CD4-positive, alpha-beta T cell treated with Interleukin-15 for 4 hours (primary cell): ENCODE data around the gene WRAP73.

ENCODE experiments used
- DNase-seq: peaks from one replicate; pipeline ENCODE4 v3.0.0-alpha.2; 2020; ENCODE audit warnings: low spot score

The WRAP73 gene

GRCh38 chr1:3668585-3669300 lies 18.8 kb upstream of the WRAP73 start:
- no peak for DNase-seq

DNA sequence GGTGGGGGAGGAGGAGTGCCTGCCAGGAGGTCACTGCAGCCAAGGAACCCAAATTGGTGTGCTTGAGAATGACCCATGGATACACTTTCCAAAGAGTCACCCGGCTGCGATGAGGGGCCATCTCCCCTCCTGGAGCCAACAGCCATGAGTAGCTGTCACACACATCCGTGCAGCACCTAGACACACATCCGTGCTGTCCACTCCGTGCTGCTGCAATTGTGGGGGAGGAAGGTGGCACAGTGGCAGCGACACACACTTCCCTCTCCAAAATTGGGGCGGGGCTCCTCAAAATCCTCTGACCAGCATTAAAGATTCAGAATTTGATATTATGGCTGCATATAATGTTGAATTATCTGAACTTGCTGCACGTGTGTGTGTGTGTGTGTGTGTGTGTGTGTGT lies 18.2 kb upstream of the WRAP73 start:
- DNase-seq: no peak

DNA sequence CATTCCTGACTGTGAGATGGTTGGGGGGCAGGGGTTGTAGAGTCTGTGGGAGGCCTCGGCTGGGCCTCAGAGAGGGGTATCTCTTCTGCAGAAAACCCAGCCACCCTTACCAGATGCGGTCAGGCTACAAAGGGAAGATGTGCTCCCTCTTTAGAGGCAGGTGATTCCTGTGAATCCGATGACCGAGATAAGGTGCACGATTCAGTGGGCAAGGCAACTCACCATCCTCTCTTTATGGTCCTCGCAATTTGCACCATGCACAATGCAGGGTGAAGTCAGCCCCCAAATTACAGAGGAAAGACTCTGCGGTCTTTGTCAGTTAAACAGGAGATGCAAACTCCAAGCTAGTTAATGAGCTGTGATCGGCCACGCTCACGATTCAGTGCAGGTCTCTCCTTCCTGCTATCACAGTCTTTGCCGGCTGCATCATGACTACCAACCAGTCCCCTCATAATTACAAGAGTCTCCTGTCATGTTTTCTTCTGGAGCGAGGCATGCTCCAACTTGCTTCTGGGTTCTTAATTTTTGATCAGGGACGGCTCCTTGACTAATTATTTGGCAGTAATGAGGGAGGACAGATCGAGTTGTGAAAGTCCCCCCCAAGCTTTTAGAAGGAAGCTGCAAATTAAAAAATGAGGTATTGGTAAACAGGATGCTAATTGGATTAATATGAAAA lies 14.9 kb upstream of the WRAP73 start:
- DNase-seq: no peak

- DNase-seq: no peak
Measured at GRCh38 chr1:3663999-3664699, 14.2 kb upstream of the WRAP73 start.

DNA sequence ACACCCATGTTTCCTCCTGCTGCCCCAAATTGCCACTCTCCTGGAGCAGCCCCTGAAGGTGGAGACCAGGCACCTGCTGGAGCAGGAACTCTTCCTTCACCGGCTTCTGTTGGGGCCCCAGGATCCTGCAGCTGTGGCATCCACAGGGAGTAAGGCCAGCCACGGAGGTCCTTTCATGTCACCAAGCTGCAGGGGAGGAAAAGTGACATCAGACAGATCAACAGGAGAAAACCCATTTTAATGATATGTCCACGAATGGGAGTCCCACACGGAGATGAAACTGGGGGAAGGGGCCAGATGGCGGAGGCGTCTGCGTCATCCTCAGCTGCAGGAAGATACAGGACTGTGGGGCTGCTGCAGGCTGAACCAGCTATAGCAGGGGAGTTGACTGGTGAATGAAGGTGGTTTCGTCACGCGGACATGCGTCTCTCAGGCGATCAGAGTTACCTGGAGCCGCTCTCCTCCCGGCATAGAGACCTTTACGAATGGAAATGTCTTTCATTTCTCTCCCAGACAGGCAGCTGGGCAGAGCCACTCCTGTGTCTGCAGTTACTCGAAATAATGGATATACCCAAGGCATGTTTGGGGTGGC lies 12.3 kb upstream of the WRAP73 start:
- no peak for DNase-seq

- no peak for DNase-seq
Measured at GRCh38 chr1:3661631-3662030, 11.7 kb upstream of the WRAP73 start.

DNA sequence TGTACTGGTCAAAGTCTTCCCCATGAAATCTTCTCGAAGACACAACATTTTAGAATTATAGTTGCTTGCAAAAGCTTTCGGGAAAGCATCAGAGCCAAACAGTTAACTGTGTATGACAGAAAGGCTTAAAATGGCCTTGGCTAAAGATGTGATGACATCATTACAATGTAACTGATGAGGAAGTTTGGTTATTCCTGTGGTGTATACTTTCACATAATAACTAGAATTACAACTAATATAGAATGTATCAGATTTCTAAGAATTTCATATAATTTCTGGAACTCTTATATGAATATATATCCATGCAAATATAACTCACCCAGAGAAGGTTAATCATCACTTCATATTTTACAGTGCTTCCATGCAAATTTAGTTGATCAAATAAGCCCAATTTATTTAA lies 10.8 kb upstream of the WRAP73 start:
- no peak for DNase-seq

- no peak for DNase-seq
Measured at GRCh38 chr1:3659093-3659492, 9.2 kb upstream of the WRAP73 start.

- DNase-seq: no peak
Measured at GRCh38 chr1:3658231-3658615, 8.3 kb upstream of the WRAP73 start.

DNA sequence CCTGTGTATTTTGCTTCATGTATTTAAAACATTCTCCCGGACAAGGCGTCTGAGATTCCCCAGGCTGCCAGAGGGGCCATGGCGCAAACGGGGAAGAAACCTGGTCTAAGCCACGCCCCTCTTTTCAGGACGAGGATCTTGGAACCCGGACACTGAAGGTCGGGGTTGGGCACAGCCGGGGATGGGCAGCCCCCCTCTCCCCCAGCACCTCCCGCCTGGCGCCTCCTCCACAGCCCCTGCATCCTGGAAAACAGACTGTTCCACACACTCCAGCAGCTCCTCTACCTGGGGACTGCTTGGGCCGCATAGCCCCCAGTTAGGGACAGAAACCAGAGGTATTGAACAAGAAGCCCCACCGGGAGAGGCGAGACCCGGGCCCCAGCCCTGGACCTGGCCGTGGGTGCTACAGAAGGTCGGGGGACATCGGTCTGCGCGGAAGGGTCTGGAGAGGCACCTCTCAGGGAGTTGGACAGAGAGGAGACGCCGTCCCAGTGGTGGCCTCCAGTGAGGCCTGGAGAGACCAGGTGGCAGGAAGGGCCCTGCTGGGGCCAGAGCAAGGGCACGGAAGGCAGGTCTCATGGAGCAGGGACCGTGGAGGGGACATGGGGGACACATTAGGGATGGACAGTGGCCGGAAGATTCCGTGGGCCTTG lies 7.8 kb upstream of the WRAP73 start:
- DNase-seq: no peak

GRCh38 chr1:3657096-3657475 lies 7.2 kb upstream of the WRAP73 start:
- DNase-seq: no peak

DNA sequence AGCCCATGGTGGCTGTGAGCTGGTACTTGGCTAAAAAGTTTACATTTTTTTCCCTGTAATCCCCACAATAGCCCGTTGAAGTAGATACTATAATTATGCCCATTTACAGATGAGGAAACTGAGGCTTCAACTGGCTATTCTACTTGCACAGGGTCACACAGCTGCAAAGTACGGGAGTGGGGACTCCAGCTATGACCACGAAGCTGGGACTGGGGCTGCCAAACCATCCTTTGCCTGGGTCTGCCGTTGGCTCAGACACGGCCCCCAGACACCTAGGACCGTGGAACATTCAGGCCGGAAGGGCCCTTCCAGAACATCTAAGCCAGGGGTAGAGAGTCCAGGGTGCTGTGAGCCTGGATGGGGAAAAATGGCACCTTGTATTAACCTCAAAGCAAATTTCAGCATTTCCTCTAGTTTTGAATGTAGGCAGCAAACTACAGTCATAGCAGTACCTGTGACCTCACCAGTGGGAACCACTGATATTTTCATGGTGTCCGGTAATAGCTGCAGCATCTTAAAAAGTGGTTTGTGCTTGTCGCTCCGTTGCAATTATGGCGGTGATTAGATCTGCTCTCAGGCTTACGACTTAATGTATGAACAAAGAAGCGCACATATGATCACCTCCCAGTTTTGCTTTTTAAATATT lies 6.7 kb upstream of the WRAP73 start:
- DNase-seq: no peak

DNA sequence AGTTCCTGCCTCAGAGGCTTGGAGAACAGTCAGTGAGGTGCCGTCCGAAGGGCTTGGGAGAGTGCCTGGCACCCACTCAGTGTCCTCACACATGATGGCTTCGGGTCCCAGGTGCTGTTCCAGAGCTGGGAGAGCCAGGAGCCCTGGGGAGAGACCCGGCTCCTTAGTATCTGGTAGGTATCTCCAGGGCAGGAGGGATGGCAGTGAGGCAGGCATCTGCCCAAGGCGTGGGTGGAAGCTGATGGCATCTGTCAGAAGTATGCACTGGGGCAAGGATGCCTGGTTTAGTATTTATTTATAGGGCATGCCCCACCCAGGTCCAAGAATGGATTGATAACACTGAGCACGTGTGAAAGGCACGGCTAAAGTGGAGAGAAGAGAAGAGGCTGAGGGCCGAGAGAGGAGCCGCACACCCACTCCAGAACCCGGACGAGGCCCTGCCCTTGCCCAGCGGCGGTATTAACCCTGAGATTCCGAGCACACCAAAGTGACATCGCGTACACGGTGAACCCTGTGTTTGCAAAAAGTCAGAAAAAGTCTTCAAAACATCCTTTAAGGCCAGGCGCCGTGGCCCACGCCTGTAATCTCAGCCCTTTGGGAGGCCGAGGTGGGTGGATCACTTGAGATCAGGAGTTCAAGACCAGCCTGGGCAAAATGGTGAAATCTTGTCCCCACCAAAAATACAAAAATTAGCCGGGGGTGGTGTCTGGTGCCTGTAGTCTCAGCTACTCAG lies 4.8 kb upstream of the WRAP73 start:
- DNase-seq: no peak

GRCh38 chr1:3653286-3653618 lies 3.3 kb upstream of the WRAP73 start:
- no peak for DNase-seq

DNA sequence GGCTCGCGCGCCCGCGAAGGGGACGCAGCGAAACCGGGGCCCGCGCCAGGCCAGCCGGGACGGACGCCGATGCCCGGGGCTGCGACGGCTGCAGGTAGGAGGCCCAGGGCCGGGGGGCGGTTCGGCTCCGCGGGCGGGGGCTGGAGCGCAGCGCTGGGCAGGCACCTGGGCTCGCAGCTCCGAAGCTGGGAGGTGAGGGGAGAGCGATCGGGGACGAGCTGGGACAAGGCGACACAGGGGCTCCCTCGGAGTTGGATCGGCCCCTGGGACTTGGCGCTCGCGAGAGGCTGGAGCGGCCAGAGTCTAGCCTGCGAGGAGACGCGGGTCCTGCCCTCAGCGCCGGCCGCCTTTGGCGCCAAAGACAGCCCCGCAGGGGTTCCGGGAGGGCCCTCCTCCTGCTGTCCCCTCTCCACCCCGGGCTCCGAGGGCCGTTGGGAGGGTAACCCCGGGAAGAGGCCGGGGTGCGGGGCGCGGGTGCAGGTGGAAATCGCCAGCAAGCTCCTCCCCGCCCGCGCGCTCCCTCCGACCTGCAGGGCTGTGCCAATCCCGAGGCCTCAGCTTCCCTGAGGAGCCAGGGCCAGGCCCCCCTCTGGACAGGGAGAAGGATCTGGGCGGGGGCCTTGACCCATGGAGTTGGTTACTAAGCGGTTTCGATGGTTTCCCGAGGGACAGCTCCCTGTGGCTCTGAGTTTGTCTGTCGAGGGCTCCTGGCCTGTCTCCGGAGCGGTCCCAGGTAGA lies 2.8 kb upstream of the WRAP73 start:
- no peak for DNase-seq

DNA sequence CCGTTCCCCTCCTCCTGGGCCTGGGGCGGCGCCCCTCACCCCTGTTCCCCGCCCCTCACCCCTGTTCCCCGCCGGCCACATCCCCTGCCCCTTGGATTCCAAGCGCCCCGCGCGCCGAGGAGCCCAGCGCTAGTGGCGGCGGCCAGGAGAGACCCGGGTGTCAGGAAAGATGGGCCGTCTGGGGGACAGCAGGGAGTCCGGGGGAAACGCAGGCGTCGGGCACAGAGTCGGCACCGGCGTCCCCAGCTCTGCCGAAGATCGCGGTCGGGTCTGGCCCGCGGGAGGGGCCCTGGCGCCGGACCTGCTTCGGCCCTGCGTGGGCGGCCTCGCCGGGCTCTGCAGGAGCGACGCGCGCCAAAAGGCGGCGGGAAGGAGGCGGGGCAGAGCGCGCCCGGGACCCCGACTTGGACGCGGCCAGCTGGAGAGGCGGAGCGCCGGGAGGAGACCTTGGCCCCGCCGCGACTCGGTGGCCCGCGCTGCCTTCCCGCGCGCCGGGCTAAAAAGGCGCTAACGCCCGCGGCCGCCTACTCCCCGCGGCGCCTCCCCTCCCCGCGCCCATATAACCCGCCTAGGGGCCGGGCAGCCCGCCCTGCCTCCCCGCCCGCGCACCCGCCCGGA lies 2.1 kb upstream of the WRAP73 start, which contains the start of gene TP73:
Gene TP73 (plus strand): TSS at position 587 of the 618 bp plus-strand sequence. CDS start 29,850 bp downstream, outside the sequence.
- DNase-seq: no peak

DNA sequence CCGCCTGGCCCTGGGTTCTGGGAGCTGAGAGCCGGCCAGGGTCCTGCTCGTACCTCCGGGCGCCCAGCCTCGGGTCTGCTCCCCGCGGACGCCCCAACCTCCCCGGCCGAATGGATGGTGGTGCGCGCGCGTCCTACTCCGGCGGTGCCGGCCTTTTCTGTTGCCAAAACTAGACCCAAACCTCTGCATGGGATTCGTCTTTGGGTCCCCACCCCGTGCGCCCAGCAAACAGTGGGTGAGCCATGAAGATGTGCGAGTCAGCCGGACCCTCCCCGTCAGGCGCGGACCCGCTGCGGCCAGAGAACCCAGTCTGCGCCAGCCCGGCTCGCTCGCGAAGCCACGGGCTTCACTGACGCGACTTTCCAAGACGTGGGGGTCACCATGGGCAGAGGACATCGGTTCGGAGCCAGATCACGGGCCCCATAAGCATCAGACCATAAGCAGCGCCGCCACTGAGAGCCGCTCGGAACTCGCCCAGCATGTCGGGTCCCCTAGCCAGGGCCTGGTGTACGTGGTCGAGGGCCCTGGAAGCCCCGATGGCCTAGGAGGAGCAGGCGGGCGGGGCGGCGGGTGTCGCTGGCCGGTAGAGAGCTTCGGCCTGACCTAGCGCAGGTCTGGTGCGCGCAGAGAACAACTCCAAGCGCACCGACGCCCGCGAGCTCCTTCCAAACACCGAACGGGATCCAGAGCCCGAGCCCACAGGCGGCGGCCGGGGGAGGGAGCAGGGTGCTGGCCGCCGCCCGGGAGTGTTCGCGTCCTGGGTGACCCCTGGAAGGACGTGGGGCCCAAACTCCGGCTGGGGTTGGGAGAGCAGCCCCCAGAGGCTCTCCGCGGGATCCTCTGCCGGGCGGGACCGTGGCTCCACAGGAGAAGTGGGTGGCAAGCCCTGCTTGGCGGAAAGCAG lies 1.4 kb upstream of the WRAP73 start:
- DNase-seq: no peak

DNA sequence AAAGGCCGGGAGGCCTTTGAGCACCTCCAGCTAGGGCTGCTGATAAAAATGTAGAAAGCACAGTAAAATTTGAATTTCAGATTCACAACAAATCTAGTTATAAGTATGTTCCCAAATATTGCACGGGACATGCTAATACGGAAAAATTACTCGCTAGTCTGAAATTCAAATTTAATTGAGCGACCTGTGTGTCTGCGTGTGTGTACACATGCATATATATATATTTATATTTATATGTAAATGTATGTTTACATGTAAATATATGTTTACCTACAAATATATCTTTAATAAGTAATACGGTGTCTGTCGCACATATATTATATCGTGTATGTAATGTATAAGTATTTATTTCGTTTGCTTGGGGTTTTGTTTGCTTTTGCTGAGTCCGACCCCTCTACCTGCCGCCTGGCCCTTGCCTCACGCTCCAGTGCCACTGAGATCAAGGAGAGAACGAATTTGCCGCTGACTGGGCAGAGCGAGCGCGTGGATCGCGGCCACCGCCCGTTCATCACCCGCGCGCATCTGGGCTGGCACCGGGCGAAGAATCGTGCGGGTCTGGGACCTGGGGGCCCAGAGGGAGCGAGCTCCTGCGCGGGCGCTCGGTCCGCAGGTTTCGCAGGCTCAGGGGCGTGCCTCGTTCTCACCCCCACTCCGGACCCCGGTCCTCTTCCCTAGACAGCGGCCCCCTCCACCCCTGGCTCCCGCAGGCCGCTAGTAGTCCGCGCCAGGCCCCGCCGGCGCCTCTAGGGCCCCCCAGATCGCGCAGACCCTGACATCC lies 534 bp upstream of the WRAP73 start:
- DNase-seq: no peak
